Stimulated activated CD8-positive, alpha-beta memory T cell treated with anti-CD3 and anti-CD28 coated beads, Interleukin-7, amount 100 ng/mL, for 1 hour (primary cell): ENCODE data around the gene SAMD14.

Experiments
- DNase-seq, 2 donors: peaks; one replicate each; pipeline ENCODE4 v3.0.0-alpha.2; 2020; ENCODE audit warnings: low read depth in 2 of 2

The SAMD14 gene

DNA sequence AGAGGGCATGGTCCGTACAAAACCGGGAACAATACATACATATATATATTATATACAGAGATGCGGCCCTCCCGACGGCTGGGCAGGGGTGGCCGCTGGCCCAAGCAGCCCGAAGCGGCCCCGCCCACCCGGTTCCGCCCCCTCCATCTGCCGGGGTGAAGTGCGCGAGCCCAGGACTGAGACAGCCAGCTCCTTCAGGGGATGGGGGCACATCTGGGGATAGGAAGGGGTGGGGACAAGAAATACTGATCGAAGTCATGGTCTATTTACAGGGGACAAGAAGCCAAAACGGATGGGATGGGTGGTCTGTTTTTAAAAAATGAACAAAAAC, 3.8 kb upstream of the SAMD14 start:
- DNase-seq, result no peak

DNA sequence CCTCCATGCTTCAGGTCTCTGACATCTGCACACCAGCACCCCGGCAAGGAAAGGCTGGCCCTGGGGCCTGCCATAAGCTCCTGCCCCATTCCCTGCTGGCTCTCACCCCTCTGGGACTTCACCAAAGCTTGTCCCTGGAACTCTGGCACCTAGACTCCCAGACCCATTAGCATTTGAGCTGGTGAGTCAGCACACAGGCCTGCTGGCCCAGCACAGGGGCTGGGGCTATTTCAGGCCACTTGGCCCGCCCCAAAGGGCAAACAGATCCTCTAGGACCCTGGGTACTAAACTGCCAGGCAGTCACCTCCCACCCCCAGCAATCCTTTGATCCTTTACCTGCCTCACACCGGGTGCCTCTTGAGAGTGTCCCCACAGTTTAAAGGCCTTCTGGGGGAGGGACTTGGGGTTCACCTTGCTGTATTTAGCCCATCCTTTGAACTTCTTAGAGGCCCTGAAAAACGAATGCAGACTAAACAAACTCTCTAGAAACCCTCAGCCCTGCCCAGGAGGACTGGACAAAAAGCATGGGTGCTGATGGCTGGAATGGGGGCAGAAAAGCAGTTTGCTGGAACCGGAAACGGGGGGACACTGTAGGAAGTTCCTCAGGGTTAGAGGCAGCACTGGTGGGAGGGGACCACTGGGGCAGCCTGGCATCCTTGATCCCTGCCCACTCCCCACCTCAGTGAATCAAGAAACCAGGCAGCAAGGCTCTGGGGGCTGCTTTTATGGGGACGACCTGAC, 3.2 kb upstream of the SAMD14 start:
- no peak for DNase-seq

DNA sequence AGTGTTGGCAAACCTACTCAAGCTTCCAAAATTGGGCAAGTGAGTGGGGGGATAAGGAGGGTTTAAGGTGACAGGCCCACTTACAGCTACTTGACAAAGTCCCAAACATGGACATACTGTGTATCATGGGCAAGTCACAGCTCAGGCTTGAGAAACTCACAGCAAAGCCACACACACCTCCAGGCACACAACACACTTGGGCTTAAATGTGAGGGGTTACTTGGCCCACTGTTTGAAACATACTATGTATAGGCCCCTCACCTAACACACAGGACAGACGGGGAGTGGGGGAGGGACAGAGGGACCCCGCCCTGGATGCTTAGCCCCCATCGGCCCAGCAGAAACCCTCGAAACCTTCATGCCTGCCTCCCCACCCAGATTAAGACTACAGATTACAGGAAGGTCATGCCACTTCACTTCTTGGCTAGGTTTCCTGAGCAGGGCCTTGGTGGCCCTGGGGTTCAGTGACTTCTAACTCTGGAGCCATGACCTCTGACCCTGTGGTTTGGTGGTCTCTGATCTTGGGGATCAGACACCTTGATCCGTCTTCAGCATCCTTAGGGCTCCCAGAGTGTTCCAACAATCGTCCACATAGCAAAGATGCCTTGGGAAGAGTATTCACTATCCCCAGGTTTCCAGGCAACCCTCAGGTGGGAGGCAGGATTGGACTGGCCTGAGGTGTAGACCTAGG, 2.3 kb upstream of the SAMD14 start:
- no peak for DNase-seq

DNA sequence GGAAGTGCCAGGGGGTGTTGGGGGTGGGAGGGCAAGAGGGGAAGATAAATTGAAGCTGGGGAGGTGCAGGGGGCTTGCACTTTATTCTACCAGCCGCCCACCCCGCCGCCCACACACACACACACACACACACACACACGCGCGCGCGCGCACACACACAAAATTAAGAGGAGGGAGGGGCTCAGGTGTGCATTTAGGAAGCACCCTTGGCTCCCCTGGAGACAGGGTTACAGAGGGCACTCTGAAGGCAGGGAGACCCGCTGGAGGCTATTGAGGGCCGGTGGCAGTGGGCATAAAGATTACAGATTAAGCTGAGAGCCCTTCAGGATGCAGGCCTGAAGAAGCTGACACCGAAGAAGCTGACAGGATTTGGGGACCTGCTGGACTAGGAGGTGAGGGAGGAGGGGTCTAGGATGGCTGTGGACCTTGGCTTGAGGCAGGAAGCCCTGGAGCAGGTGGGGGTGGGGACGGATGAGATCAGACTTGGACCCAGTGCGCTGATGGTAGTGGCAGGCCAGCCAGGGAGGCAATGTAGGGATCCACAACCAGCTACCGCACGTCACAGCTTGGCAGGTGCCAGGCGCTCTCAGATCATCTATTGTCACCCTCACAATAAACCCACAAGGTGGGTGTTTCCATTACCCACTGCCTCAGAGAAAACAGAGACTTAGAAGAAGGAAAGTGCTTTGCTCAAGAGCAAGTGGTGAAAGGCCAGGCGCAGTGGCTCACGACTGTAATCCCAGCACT, 772 bp upstream of the SAMD14 start:
- no peak for DNase-seq

DNA sequence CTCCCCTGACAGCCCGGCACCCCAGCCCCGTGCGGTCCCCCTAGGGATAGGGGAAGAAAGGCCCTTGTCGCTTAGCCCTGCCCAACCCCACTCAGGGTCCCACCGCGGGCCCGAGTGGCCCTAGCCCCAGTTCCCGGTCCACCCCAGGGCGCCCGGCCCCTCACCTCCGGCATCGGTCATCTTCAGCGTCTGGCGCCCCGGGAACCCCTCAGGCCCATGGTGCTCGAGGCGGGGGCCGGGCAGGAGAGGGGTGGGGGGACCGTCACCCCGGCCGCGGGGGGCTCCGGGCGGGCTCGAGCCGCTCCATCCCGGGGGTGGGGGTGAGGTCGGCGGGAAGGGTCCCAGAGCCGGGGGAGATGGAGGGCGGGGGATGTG, 620 bp downstream of the SAMD14 start:
- no peak for DNase-seq

DNA sequence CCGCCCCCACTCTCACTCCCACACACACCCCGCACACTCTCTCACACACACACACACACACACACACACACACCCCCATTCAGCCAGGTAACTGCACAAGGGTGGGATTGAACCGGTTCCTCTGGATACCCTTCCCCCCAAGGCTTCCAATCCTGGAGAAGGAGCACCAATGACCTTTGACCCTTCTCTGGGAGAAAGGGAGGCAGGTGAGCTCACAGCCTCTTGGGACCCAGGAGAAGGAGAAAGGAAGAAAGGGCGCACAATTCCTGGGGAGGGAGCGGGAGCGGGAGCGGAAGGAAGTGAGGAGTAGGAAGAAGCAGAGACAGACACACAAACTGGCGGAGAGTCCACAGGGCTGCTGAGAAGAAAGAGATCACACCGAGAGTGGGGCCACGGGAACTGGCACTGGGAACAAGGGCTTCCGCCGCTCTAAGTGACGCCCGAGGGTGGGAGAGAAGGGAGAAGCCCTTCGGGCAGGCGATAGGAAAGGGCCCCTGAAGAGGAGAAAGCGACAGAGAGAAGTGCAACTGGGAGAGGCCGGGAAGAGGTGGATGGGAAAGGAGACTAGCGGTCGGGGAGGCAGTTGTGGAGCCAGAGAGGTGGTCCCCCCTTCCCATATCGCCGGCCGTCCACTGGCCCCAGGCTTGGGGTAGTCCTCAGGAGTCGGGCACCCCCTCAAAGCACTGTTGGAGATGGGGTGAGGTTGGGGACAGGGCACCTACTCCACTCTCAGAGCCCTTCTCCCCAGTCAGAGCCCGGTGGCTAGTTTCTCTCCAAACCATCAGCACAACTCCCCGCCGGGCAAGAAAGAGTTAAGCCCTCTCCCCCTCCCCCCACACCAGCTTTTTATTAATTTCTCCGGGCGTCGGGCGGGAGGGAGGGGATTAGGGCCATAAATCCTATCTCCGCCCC, 1.3 kb downstream of the SAMD14 start:
- no peak for DNase-seq

DNA sequence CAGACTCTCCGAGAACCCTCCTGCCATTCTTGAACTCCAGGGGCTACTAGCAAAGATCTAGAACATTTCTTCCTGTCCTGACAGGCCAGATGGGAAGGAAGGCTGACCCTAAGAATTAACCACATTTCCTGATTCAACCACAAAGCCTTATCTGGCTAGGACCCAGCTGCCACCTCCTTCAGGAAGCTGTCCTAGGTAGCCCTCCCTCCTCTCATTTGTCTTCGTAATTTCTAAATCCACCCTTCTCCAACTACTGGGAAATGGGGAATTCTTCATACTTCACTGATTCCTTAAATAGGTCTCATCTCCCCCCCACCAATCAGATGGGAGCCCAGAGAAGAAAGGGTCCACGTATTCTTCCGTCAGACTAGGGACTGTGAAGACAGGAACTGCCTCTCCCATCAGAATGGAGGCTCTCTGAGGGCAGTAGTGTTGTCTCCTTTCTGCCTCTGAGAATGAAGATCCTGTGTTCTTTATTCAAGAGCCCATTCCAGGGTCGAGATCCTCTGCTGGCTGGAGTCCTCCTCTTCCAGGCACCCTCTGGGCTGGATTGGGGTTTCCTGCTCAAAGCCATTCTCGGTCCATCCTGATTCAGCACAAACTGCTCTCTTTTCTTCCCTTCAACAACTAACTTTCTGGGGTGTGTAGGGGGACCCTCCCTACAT, 2.1 kb downstream of the SAMD14 start:
- no peak for DNase-seq

DNA sequence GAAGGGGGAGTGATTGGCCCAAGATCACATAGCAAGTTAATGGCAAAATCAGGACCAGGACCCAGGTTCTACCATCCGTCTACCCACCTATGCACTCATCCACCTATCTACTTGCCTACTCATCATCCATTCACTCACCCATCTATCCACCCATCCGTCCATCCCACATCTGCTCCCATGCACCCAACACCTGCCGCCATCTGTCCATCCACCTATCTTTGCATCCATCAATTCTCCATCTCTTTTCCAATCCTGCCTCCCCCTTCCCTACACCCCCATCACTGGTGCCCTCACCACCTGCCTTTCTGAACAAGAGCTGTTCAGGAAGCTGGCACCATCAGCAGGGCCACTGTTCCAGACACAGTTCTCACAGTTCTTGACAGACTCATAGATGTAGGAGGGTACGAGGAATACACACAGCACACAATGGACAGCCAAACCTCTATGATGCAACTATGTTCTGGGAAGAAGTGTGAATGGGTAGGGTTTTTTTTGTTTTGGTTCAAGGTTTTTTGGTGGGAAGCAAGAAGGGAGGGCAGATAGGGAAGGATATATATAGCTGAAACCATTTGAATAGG, 4.5 kb downstream of the SAMD14 start:
- no peak for DNase-seq

DNA sequence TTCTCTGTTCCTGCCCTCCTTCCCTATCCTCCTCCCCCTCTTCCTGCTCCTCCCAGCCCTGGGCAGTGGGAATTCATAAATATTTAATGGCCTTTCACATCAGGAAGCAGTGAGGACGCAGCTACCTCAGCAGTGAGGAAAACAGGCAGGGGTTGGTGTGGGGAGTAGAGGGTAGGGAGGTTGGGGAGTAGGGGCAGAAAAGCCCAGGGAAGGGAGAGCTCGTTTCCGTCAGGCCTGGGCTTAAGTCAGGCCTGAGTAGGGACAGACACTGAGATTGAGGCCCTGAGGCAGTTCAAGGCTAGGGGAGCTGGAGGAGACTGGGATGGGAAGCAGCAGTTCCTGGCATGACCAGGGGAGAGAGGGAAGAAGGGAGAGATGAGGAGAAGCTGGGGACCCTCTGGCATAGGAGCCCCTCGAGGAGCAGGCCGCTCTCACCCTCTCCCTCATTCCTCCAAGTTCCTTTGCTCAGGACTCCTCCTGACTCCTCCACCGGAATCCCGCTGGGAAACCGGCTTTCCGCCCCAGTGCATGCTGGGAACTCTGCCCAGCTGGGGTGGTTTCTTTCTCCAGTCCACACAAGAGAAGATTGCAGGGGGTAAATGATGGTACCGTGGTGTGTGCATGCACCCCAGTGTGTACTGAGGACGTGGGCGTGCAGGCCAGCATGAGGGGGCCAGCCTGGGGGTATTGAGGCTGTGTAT, 6.2 kb downstream of the SAMD14 start:
- no peak for DNase-seq

DNA sequence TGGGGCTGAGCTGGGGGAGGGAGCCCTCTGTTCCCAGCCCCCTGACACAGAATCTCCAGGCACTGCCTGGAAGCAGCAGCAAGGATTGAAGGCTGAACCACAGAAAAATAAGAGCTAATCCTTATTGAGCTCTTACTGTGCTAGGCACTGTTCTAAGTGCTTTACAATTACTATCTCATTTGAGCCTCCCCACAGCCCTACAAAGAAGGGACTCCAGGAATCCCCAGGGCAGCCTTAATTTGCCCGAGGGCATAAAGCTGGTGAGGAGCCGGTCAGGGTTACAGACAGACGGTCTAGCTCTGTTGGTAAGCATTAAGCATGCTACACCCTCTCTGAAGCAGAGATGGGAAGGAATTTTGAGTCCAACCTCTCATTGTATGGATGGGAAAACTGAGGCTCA, 7.0 kb downstream of the SAMD14 start:
- DNase-seq, result no peak

DNA sequence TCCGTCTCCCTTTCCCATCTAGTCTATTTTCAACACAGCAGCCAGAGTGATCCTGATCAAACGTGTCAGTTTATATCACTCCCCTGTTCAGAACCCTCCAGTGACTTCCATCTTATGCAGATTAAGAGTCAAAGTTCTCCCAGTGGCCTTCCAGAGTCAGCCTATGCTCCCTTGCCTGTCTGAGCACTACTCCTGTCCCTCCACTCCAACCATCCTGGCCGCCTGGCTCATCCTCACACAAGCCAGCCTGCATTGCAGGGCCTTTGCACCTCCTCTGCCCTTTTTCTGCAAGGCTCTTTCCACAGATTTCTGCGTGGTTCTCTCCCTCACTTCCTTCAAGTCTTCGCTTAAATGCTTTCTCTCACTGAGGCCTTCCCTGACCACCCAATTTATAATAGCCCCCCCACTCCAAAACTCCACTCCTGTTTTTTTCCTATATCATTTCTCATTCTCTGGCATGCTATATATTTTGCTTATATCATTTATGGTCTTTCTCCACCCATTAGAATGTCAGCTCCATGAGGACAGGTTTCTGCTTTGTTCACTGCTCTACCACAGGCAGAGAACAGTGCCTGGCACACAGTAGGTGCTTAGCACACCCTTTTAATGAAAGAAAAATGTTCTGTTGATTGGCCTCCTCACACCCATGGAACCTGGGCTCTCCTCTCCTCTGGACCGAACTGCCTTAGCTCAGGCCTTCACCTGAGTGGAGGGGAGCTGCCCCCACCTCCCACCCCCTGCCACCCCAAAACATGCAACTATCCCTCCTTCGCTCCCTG, 9.3 kb downstream of the SAMD14 start:
- no peak for DNase-seq

DNA sequence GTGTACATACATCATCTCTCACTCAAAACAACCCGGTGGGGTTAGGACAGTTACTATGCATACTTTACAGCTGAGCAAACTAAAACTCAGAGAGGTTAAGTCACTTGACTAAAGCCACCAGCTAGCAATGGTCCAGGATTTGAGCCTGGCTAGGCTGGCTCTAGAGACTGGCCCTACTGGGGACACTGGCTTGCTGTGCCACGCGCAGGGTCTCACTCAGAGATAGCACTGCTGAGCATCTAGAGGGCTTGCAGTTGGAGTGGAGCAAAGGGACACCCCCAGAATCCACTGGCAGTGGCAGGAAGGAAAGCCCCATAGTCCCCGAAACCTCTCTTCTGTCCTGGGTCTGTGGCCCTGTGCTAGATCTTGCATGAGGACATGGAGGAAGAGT, 11.1 kb downstream of the SAMD14 start:
- DNase-seq, result no peak

DNA sequence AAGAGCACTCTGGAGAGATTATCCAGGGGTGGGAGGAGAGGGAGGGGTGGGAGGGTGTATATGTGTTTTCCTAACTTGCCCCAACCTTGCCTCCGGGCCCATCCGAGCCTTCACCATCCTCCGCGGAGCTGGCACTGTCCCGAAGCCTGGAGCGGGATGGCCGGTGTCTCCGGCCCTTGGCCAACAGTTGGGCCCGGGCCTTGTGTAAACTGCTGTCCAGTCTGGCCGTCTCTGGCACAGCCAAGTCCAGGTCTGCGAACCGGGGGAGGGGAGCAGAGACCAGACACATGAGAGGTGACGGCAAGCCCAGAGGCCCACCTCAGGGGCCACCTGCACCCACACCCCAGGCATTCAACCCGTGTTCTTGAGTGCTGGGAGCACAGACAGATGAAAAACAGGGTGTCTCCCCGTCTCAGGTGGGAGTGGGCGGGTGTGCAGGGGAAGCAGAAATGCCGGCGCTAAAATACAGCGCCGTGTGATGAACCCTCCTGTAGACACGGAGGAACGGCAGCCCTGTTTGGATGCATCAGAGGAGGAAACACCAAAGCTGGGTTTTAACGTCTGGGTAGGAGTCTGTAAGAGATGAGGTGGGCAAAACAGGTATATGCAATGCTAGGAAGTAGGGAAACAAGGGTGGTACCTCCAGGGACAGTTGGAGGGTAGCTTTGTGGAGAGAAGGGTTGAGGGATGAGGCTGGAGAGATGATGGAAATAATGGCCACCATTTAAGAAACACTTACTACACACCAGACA, 11.7 kb downstream of the SAMD14 start:
- DNase-seq, result no peak

DNA sequence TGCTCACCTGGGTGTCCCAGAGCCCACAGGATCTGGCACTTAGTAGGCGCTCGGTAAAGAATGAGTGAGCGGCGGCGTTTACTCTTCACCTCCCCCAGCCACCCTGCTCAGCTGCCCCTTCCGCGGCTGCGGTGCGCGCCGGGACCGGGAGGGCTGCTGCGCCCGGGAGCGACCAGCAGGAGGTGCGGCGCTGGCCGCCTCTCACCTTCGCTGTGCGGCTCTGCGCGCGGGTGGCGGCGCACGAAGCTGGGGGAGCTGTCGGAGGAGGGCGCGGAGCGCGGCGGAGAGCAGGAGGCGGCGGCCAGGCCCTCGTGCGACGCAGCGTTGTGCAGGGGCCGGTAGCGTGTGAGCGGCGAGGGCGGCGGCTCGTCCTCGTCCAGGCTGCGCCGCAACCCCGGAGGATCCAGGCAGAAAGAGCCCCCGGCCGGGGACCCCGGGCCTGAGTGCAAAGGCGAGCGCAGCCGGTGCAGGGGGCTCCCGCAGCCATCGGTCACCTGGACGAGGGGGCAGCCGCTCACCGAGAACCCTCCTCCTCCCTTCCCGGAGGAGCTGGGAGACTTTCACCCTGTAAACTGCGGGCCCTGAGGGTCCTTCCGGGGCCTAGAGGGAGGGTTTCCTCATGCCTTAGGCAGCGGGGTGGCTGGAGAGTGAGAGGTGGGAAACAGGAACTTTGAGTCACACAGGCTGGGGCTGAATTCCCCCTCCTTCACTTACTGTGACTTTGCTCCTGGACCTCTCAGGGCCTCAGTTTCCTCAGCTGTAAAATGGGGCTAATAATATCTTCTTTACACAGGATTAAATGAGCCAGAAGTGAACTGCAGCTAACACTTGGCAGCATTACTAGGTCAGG, 12.5 kb downstream of the SAMD14 start:
- DNase-seq, result peak in 1 of 2 donors; percentile 35

DNA sequence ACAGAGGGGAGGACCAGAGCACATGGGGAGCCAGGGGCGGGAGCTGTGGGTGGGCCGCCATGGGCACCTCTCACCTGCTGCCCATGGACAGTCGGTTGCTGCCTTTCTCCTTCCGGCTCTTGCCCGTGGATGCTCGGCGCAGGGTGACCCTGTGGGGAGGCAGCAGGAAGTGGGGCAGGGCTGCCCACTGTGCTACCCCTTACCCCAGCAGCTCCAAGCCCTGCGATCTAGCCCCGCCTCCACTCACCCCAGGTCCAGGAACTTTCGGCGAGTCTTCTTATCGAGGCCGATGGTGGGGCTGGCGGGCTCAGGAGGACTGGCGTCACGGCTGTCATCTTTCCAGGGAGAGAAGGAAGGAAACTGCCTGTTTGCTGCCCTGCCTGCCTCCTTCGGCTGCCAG, 14.2 kb downstream of the SAMD14 start:
- no peak for DNase-seq

DNA sequence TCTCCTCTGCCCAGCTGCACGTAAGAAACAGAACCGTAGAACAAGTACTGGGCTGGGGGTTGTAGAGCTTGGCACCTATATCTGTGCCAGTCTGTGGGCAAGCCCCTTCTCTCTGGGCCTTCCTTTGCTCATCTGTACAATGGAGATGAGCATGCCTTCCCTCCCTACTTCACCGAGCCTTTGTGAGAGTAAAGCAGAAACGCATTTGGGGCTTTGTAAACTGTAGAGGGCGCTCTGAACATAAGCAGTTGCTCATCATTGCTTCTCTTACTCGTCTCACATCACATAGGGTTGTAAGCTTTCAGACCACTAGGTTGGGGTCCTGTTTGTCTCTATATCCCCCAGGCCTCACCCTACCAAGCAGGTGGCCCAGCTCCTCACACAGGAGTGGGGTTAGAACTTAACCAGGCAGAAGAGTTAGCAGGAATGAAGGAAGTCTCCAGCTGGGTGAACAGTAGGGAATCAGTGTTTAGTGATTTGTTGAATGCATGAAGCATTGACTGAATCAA, 15.1 kb downstream of the SAMD14 start:
- DNase-seq, result no peak

DNA sequence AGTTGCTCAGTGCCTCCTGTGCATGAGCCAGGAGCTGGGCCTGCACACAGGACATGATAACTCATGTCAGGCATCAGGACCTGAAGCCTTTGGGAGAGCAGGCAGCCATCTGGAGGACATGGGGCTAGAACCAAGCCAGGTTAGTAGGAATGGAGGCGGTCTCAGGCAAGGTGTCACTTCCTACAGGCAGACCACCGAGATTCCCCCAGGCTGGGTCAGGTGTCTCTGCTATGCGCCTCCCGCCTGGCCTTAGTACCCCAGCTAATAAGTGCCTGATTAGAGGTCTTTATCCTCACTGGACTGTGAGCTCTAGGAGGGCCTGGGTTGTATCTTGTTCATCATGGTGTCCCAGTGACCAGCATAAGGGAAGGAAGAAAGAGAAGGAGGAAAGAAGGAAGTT, 15.6 kb downstream of the SAMD14 start:
- DNase-seq, result no peak
